GM12878 (cell line): ENCODE results near the gene GLRA1.

Experiments used
- EP300 ChIP-seq, 2 experiments: fragments of 150-350 bp in 1 of 2; IDR thresholded peaks; 2 replicates each; pipeline ENCODE4 v1.6.1; 2011 to 2012; ENCODE audit warnings: low read depth in 2 of 2, low read length in 2 of 2, borderline replicate concordance in 1 of 2, improper control_type of control experiment in 1 of 2, inconsistent platforms in 1 of 2; ENCODE audit not compliant: control insufficient read depth in 1 of 2
- TF ChIP-seq, protein P1 (sequence below), 3 experiments: IDR thresholded peaks in 2 of 3; conservative IDR thresholded peaks in 1 of 3; 2 replicates each; pipeline ENCODE4 v1.5.1; 2011; ENCODE audit warnings: low read depth in 3 of 3, low read length in 3 of 3, mild to moderate bottlenecking in 3 of 3, control low read depth in 2 of 3, moderate library complexity in 2 of 3, inconsistent platforms in 1 of 3, mixed read lengths in 1 of 3; ENCODE audit not compliant: control insufficient read depth in 2 of 3, insufficient read depth in 1 of 3; ENCODE audit errors: extremely low read depth in 1 of 3

DNA sequence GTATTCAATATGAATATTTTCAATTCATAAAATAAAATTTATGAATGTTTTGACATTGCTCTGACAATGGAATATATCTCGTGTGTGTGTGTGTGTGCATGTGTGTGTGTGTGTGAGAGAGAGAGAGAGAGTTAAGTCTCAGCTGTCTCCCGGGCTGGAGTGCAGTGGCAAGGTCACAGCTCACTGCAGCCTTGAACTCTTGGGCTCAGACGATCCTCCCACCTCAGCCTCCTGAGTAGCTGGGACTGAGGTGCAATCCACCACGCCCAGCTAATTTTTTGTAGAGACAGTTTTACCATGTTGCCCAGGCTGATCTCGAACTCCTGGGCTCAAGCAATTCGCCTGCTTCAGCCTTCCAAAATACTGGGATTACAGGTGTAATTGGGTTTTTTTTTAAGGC, 136.8 kb downstream of the GLRA1 start:
- TF ChIP-seq, protein P1, sequence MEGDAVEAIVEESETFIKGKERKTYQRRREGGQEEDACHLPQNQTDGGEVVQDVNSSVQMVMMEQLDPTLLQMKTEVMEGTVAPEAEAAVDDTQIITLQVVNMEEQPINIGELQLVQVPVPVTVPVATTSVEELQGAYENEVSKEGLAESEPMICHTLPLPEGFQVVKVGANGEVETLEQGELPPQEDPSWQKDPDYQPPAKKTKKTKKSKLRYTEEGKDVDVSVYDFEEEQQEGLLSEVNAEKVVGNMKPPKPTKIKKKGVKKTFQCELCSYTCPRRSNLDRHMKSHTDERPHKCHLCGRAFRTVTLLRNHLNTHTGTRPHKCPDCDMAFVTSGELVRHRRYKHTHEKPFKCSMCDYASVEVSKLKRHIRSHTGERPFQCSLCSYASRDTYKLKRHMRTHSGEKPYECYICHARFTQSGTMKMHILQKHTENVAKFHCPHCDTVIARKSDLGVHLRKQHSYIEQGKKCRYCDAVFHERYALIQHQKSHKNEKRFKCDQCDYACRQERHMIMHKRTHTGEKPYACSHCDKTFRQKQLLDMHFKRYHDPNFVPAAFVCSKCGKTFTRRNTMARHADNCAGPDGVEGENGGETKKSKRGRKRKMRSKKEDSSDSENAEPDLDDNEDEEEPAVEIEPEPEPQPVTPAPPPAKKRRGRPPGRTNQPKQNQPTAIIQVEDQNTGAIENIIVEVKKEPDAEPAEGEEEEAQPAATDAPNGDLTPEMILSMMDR (IDR thresholded peaks at IDR 0.05 in 2 of 3, conservative IDR thresholded peaks at IDR 0.05 in 1 of 3; ENCODE audit: control insufficient read depth in 2 of 3, extremely low read depth in 1 of 3, insufficient read depth in 1 of 3, low read depth in 3 of 3, low read length in 3 of 3), result no peak
- no peak for TF ChIP-seq EP300 (IDR thresholded peaks at IDR 0.05; ENCODE audit: borderline replicate concordance in 1 of 2, control insufficient read depth in 1 of 2, low read depth in 2 of 2, low read length in 2 of 2)
